WERI-Rb-1 (cell line): ENCODE measurements around the gene HNRNPC.
"Not testable (repeated sequence)": the region's sequence is repeated elsewhere in the genome, so short reads cannot be mapped to it uniquely, and the experiment has no call there.

Experiments
- DNase-seq: peaks from one replicate; pipeline ENCODE4 v3.0.0-alpha.2; 2020
- H3K27ac ChIP-seq: fragments of 250-450 bp; sonication (Bioruptor Pico); 2 replicates; pipeline ENCODE4 v1.5.1; 2020; ENCODE audit warnings: mild to moderate bottlenecking, moderate library complexity
- H3K27me3 ChIP-seq: fragments of 250-450 bp; sonication (Bioruptor Pico); 2 replicates; pipeline ENCODE4 v1.5.1; 2021; ENCODE audit warnings: mild to moderate bottlenecking, low read depth, moderate library complexity; ENCODE audit not compliant: insufficient read depth, severe bottlenecking
- H3K36me3 ChIP-seq: fragments of 250-450 bp; sonication (Bioruptor Pico); 2 replicates; pipeline ENCODE4 v1.5.1; 2020; ENCODE audit warnings: mild to moderate bottlenecking, moderate library complexity
- H3K4me3 ChIP-seq: 2 replicates; pipeline ENCODE4 v1.5.1; 2011; ENCODE audit warnings: low read depth, mild to moderate bottlenecking, control low read depth, low read length
- H3K9me3 ChIP-seq: fragments of 250-450 bp; sonication (Bioruptor Pico); 2 replicates; pipeline ENCODE4 v1.5.1; 2021; ENCODE audit warnings: mild to moderate bottlenecking, moderate library complexity; ENCODE audit not compliant: severe bottlenecking
- CTCF ChIP-seq: IDR thresholded peaks from 2 replicates; pipeline ENCODE4 v1.5.1; 2011; ENCODE audit warnings: low read depth, mild to moderate bottlenecking, control low read depth, inconsistent platforms, low read length

Gene HNRNPC

DNA sequence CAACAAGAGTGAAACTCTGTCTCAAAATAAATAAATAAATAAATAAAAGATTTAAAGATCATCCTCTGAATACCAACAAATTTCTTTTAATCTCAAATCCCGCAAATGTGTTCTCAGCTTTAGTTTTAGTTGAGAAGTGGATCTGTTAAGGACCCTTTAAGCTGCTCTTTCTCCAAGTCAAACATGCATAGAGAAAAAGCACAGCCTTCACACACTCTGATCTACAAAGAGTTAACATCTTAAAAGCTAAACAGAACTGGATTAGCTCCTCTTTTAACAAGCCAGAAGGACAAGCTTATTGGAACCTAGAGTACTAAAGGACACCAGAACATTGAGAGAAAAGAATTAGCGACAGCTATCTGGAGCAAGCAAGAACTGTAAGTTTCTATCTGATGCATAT, 10.5 kb upstream of the HNRNPC start, which contains the start of gene RPGRIP1:
TSS of gene RPGRIP1 (plus strand) at position 301 of the 400 bp plus-strand sequence. CDS start 7,894 bp downstream, outside the sequence.
- Histone ChIP-seq H3K27ac (peak within 1 kb of the TSS; percentile 86), H3K27me3 (no peaks in the 10 kb centered on the region), H3K9me3 (no peaks in the 10 kb centered on the region), H3K4me3 (peak within 1 kb of the TSS; percentile 46), H3K36me3 (peaks cover 2% of the 10 kb centered on the region)
- DNase-seq, result no peak
- no peak for TF ChIP-seq CTCF

DNA sequence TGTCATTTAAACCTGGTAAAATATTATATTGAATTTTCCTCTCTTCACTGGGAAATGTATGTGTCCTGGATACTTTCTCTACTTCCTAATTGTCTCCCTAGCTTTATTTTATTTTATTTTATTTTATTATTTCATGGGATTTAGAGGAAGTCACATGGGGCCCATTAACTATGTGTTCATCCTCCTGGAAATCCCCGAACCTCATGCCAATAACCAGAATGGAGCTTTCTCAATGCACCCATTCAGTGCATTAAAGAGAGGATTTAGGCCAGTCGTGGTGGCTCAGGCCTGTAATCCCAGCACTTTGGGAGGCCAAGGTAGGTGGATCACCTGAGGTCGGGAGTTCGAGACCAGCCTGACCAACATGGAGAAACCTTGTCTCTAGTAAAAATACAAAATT, 9.4 kb upstream of the HNRNPC start:
- H3K9me3 ChIP-seq, result no peaks in the 10 kb centered on the region
- H3K4me3 ChIP-seq, result no peak overlapping the region
- no peak for DNase-seq
- no peaks in the 10 kb centered on the region for H3K27me3 ChIP-seq
- no peak for TF ChIP-seq CTCF
- peaks cover 2% of the 10 kb centered on the region; the same call in 1 of the 2 replicates for H3K36me3 ChIP-seq
- peak overlapping the region; percentile 86 for H3K27ac ChIP-seq

GRCh38 chr14:21275261-21275858, 6.1 kb upstream of the HNRNPC start:
- peak overlapping the region; percentile 98 for H3K27ac ChIP-seq
- no peaks in the 10 kb centered on the region for H3K9me3 ChIP-seq
- DNase-seq, result peak; percentile 47
- H3K27me3 ChIP-seq, result no peaks in the 10 kb centered on the region
- H3K4me3 ChIP-seq, result peak overlapping the region; percentile 39
- TF ChIP-seq CTCF, result no peak
- no peaks in the 10 kb centered on the region for H3K36me3 ChIP-seq

DNA sequence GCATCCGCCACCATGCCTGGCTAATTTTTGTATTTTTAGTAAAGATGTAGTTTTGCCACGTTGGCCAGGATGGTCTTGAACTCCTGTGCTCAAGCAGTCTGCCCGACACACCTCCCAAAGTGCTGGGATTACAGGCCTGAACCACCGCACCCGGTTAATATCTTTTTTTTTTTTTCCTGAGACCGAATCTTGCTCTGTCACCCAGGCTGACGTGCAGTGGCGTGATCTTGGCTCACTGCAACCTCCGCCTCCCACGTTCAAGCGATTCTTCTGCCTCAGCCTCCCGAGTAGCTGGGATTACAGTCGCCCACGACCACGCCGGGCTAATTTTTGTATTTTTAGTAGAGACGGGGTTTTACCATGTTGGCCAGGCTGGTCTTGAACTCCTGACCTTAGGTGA, 3.4 kb upstream of the HNRNPC start:
- not testable (repeated sequence) for DNase-seq, H3K9me3 ChIP-seq, H3K4me3 ChIP-seq, H3K27me3 ChIP-seq, H3K27ac ChIP-seq
- H3K36me3 ChIP-seq, result peaks cover 16% of the 10 kb centered on the region

GRCh38 chr14:21268617-21269251, 508 bp downstream of the HNRNPC start:
- H3K27ac ChIP-seq, result peak overlapping the region; percentile 94
- DNase-seq, result no peak
- H3K36me3 ChIP-seq, result peaks cover 54% of the 10 kb centered on the region

More at GRCh38 chr14:21268617-21269251, 508 bp downstream of the HNRNPC start:
- Histone ChIP-seq H3K27me3 (no peaks in the 10 kb centered on the region), H3K9me3 (no peaks in the 10 kb centered on the region), H3K4me3 (peak overlapping the region; percentile 98)
- TF ChIP-seq CTCF, result no peak
